ENCODE results near the gene TMEFF2.

GRCh38 chr2:192000196-192000980, 194.3 kb downstream of the TMEFF2 start:
- TF ChIP-seq CTCF (IDR thresholded peaks at IDR 0.05; ENCODE audit: insufficient read depth, low read length, poor library complexity, severe bottlenecking) (no peak), EZH2phosphoT487 (conservative IDR thresholded peaks at IDR 0.05; ENCODE audit: low read length) (no peak)

Measured in SU-DHL-6 (cell line).